Endometrium (tissue), 2 donors: ENCODE measurements around the gene GH1.
"Not testable (repeated sequence)": the region's sequence is repeated elsewhere in the genome, so short reads cannot be mapped to it uniquely, and the experiment has no call there.

Experiments
- FAIRE-seq: peaks from 2 replicates; lab custom pipeline; 2012; peaks lifted over from hg19 to GRCh38; lab: Jason Lieb, UNC
- donor health status: control.
- donor health status: control.

Gene GH1

GRCh38 chr17:63896524-63897354 is 21.9 kb downstream of the GH1 start, which contains the start of gene CSH1:
Gene CSH1, minus strand, starts transcription at chr17:63896574. Its CDS starts 63 bp downstream, at chr17:63896511.
- not testable (repeated sequence) for FAIRE-seq

DNA sequence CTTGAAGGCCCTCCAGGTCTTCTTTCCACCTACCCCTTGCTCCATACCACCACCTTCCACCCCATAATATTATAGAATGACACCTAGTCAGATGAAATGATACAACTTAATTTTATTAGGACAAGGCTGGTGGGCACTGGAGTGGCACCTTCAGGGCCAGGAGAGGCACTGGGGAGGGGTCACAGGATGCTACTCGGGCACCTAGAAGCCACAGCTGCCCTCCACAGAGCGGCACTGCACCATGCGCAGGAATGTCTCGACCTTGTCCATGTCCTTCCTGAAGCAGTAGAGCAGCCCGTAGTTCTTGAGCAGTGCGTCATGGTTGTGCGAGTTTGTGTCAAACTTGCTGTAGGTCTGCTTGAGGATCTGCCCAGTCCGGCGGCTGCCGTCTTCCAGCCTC is 23.8 kb downstream of the GH1 start:
- FAIRE-seq = not testable (repeated sequence)

GRCh38 chr17:63894021-63894420 is 24.6 kb downstream of the GH1 start:
- FAIRE-seq = not testable (repeated sequence)

- FAIRE-seq = not testable (repeated sequence)
These were observed 26.2 kb downstream of the GH1 start for GRCh38 chr17:63892316-63893037.

DNA sequence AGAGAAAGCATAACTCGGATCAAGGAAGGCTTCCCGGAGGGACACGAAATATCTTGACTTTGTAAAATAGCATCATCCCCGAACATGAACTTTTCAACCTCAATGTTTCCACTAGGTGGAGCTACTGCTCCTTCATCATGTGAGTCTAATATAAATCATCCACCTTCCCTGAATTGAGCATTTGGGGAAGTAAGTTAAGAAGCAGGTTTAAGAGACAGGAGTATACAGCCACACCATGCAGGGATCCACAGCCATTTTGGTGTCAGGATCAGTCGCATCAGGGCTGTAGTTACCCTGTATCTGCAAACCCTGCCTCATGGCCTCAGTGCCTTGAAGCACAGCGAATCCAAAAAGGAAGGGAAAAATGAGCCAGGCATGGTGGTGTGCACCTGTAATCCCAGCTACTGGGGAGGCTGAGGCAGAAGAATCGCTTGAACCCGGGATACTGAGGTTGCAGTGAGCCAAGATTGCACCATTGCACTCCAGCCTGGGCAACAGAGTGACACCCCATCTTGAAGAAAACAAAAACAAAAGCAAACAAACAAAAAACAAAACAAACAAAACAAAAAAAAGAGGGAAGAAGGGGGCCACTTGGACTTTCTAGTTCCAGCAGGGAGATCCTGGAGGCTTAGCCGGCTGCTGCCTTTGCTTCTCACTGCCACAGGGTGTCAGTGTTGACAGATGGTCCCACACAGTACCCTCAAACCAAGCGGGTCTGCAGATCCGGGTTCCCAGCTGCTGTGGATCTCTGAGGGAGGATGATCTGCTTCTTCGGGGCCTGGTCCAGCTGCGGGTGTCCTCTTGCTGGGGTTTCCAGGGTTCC is 29.4 kb downstream of the GH1 start:
- peak; percentile 8 for FAIRE-seq

- not testable (repeated sequence) for FAIRE-seq
These were observed 33.5 kb downstream of the GH1 start for GRCh38 chr17:63885119-63885518.

DNA sequence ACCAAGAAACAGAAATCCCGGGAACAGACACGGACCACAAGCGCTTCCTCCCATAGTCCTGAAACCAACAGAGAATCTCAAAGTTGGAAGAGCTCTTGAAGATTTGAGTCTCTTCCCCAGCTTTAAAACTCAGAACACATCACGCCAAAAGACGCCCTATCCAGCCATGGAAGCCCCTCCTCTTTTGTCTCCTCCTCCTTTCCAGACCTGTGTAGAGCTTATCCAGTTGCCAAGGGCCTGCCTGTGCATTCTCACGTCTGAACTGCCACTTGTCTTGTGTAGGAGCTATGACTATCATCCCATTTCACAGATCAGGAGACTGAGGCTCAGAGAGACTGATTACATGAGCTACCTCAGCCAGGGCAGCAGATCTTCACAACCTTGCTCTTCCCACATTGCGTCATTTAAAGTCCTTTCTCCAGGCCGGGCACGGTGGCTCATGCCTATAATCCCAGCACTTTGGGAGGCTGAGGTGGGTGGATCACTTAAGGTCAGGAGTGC is 36.0 kb downstream of the GH1 start:
- not testable (repeated sequence) for FAIRE-seq

GRCh38 chr17:63881935-63882601 is 36.6 kb downstream of the GH1 start, which contains the start of gene GH2:
Gene GH2, minus strand, starts transcription at chr17:63881944. Its CDS starts 143 bp downstream, at chr17:63881801.
- FAIRE-seq = no peak

DNA sequence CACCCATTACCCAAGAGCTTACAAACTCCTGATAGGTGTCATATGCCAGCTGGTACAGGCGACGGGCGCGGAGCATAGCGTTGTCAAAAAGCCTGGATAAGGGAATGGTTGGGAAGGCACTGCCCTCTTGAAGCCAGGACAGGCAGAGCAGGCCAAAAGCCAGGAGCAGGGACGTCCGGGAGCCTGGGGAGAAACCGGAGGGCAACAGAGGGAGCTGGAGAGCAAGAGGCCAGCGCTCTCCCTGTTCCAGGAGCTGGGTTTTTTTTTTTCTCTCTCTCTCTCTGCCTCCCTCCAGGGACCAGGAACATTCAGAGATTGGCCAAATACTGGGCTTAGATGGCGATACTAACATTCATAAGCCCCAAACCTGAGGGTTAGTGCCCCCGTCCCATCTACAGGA is 37.3 kb downstream of the GH1 start:
- FAIRE-seq = not testable (repeated sequence)

- no peak for FAIRE-seq
These were observed 37.9 kb downstream of the GH1 start for GRCh38 chr17:63880706-63881105.

DNA sequence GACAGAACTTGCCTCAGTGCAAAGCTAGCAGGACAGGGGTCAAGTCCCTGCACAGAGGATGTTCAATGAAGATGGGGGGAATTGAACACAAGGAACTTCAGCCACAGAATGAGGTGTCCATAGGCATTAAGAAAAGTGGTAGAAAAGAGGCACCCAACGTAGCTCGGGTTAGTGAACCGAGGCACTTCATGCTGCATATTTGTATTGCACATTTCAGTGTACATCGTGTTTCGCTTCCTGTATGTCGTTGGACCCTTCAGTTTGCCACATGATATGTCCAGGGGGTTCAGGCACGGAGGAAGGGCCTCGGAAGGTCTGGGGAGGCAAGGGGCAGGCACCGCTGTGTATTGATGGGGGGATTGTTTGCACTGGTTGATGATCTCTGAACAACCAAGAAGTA is 40.2 kb downstream of the GH1 start:
- not testable (repeated sequence) for FAIRE-seq

DNA sequence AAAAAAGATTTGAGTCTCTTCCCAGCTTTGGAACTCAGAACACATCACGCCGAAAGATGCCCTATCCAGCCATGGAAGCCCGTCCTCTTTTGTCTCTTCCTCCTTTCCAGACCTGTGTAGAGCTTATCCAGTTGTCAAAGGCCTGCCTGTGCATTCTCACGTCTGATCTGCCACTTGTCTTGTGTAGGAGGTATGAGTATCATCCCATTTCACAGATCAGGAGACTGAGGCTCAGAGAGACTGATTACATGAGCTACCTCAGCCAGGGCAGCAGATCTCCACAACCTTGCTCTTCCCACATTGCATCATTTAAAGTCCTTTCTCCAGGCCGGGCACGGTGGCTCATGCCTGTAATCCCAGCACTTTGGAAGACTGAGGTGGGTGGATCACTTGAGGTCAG is 43.9 kb downstream of the GH1 start:
- FAIRE-seq = not testable (repeated sequence)

GRCh38 chr17:63874061-63874626 is 44.5 kb downstream of the GH1 start:
- FAIRE-seq = not testable (repeated sequence)

GRCh38 chr17:63873577-63873976 is 45.1 kb downstream of the GH1 start, which contains the start of gene CSH2:
Gene CSH2, minus strand, starts transcription at chr17:63873677. Its CDS starts 63 bp downstream, at chr17:63873614.
- not testable (repeated sequence) for FAIRE-seq

DNA sequence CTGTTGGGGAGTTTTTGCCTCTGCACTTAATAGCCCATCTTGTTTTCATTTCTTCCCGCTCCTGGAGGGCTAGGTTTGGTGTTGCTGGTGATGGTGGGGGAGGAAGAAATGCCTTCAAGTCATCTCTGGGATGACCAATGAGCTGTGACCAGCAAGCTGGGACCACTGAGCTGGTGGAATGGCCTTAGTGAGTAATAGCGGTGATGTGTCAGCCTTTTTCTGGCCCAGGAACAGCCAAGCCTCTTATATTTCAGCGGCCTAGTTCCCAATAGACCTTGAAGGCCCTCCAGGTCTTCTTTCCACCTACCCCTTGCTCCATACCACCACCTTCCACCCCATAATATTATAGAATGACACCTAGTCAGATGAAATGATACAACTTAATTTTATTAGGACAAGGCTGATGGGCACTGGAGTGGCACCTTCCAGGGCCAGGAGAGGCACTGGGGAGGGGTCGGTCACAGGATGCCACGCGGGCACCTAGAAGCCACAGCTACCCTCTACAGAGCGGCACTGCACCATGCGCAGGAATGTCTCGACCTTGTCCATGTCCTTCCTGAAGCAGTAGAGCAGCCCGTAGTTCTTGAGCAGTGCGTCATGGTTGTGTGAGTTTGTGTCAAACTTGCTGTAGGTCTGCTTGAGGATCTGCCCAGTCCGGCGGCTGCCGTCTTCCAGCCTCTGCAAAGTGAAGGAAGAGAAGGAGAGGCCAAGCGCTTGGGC is 46.8 kb downstream of the GH1 start:
- not testable (repeated sequence) for FAIRE-seq

DNA sequence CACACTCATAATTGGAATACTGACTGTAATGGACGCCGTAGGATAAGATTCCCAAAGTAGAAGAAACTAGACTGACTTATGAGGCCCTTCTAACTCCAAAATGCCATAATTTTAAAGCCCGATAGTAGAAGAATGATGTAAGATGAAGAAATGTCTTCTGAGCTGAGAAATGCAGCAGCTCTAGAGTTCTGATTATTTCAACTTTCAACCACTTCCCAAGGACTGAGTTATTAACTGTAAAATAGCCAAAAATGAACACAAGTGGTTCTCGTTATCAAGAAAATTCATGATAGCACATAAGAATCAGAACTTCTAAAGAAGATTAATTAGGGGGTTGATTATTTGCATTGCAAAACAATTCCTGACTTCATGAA is 48.4 kb downstream of the GH1 start:
- not testable (repeated sequence) for FAIRE-seq

- FAIRE-seq = not testable (repeated sequence)
These were observed 48.9 kb downstream of the GH1 start for GRCh38 chr17:63869491-63870291.
